ENCODE data around the gene MREG.

GRCh38 chr2:215930505-215931253, 82.7 kb downstream of the MREG start:
- TF ChIP-seq POLR2AphosphoS5 (IDR thresholded peaks at IDR 0.05; ENCODE audit: low read depth, low read length) (no peak), SIN3A (IDR thresholded peaks at IDR 0.05; ENCODE audit: borderline replicate concordance, insufficient read depth, low read length) (no peak)

All from PFSK-1 (cell line).